Smooth muscle cell of the brain vasculature (primary cell): ENCODE data around the gene ALDH3A1.

Source experiments
- DNase-seq: peaks from one replicate; pipeline ENCODE4 v3.0.0-alpha.2; 2012; ENCODE audit warnings: low read depth, low spot score

Gene ALDH3A1

GRCh38 chr17:19719355-19720209 lies 28.5 kb downstream of the ALDH3A1 start:
- no peak for DNase-seq

- DNase-seq = no peak
Measured at GRCh38 chr17:19718613-19719354, 29.3 kb downstream of the ALDH3A1 start.

DNA sequence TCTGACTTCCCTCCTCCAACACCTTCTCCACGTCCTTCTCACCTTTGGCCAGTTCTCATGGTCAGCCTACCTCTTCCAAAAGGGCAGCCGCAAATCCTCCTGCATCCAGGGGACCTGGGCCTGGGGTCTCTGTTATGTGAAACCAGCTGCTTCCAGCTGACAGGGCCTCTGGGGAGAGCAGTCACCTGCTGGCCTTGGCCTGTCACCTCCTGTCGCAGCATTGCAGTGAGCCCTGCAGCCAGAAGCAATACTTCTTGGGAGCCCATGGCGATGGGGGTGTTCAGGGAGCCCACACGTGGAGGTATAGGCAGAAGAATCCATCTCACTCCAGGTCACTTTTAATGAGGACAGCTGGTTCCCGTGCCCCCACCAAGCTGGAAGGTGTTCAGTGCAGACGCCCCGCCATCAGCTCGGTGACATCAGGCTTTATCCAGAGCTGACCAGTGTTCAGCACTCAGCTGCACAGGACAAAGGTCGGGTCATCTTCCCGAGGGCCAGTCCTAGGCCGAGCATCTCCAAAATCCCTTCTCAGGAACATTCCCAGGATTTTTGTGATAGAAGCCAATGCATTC lies 30.0 kb downstream of the ALDH3A1 start:
- no peak for DNase-seq

DNA sequence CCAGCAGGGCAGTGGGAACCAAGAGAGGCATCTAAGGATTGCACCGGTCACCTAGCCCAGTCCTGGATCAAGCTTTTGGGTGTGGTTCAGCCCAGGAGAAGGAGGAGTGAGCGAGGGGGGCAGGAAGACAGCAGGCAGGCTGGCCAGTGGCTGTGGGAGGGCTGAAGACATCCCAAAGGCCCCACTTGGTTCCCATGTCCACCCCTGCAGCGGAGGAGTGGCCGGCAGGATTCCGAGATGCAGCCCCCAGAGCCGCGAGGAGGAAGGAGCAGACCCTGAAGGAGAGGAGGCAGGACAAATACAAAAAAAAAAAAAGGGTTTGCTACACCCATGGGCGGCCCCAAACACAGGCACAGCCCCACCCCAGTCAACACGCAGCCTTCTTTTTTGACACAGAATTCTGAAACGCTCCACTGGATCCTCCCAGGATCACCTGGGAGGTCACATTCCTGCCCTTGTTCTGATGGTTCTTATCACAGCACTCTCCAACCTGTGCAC lies 30.6 kb downstream of the ALDH3A1 start:
- no peak for DNase-seq

- no peak for DNase-seq
Measured at GRCh38 chr17:19717031-19717360, 31.1 kb downstream of the ALDH3A1 start.

- DNase-seq = no peak
Measured at GRCh38 chr17:19716108-19717030, 31.7 kb downstream of the ALDH3A1 start, which contains the start of gene SLC47A2. SLC47A2 (minus strand) TSS chr17:19716584; CDS start chr17:19716555, 29 bp downstream.

- DNase-seq = no peak
Measured at GRCh38 chr17:19714542-19715411, 33.3 kb downstream of the ALDH3A1 start.

- no peak for DNase-seq
Measured at GRCh38 chr17:19713901-19714361, 34.2 kb downstream of the ALDH3A1 start.

GRCh38 chr17:19713462-19713861 lies 34.6 kb downstream of the ALDH3A1 start:
- DNase-seq = no peak

- no peak for DNase-seq
Measured at GRCh38 chr17:19712436-19713004, 35.6 kb downstream of the ALDH3A1 start.

GRCh38 chr17:19709841-19710240 lies 38.3 kb downstream of the ALDH3A1 start:
- DNase-seq = no peak

GRCh38 chr17:19708431-19709175 lies 39.5 kb downstream of the ALDH3A1 start:
- no peak for DNase-seq

- no peak for DNase-seq
Measured at GRCh38 chr17:19707728-19708221, 40.3 kb downstream of the ALDH3A1 start.

- DNase-seq = no peak
Measured at GRCh38 chr17:19706791-19707727, 41.0 kb downstream of the ALDH3A1 start.

DNA sequence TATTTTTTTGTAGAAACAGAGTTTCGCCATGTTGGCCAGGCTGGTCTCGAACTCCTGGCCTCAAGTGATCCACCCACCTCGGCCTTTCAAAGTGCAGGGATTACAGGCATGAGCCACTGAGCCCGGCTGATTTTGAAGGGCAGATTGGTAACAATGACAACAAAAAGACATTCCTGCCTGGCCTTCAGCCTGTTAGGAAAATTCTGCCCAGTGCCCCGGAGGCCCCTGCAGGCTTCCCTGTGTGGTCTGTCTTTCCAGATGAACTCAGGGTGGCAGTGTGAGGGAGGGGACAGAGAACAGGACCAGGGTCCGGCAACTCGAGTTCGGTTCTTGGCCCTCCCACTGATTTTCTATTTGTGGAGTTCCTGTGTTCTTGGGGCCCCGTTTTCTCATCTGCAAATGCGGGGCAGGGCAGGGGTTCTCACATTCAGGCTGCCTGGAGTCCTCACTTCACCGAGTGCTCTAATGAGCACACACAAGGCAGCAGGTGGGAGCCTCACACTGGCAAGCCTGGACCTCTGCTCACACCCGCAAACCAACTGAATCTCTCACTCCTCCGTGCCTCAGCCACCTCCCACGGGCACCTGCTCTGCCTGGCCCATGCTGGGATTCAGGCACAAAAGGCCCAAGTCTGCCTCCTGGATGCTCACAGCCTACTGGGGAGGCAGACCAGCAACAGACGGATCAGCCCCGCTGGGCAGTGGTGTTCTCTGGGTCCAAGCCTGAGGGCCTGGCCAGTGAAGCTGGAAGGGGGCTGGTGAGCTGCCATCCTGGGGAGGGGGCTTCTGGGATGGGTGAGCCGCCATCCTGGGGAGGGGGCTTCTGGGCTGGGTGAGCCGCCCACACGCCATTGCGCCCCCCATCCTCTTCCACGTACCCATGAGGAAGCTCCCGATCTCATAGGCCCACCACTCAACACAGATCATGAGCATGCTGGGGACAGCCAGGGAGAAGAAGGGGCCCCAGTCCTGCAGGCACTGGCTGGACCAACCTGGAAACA lies 42.0 kb downstream of the ALDH3A1 start:
- no peak for DNase-seq

- DNase-seq = no peak
Measured at GRCh38 chr17:19705201-19705600, 42.9 kb downstream of the ALDH3A1 start.
